CD4-positive, alpha-beta T cell treated with Interleukin-15 for 1 hour (primary cell): ENCODE results near the gene ZNF823.
A peak's percentile ranks its signal among the peaks of the same experiment; 100 is the strongest.

Source experiments
- DNase-seq: peaks from one replicate; pipeline ENCODE4 v3.0.0-alpha.2; 2020

ZNF823 gene

GRCh38 chr19:11736696-11737095 lies 2.0 kb downstream of the ZNF823 start:
- peak; percentile 20 for DNase-seq

- no peak for DNase-seq
Measured at GRCh38 chr19:11735375-11735774, 3.4 kb downstream of the ZNF823 start.

- no peak for DNase-seq
Measured at GRCh38 chr19:11729586-11729985, 9.2 kb downstream of the ZNF823 start.

- DNase-seq: no peak
Measured at GRCh38 chr19:11722414-11722813, 16.3 kb downstream of the ZNF823 start.

GRCh38 chr19:11721681-11722080 lies 17.1 kb downstream of the ZNF823 start:
- DNase-seq: no peak

GRCh38 chr19:11710313-11710712 lies 28.4 kb downstream of the ZNF823 start:
- no peak for DNase-seq

- DNase-seq: no peak
Measured at GRCh38 chr19:11708457-11708856, 30.3 kb downstream of the ZNF823 start.

GRCh38 chr19:11705474-11705873 lies 33.3 kb downstream of the ZNF823 start:
- no peak for DNase-seq

- DNase-seq: no peak
Measured at GRCh38 chr19:11704626-11705025, 34.1 kb downstream of the ZNF823 start.

- no peak for DNase-seq
Measured at GRCh38 chr19:11699931-11700794, 38.6 kb downstream of the ZNF823 start.

GRCh38 chr19:11698231-11698630 lies 40.5 kb downstream of the ZNF823 start:
- DNase-seq: no peak

GRCh38 chr19:11697284-11697855 lies 41.4 kb downstream of the ZNF823 start:
- DNase-seq: no peak

GRCh38 chr19:11694533-11695439 lies 44.0 kb downstream of the ZNF823 start:
- peak; percentile 85 for DNase-seq

GRCh38 chr19:11693505-11694499 lies 44.9 kb downstream of the ZNF823 start:
- no peak for DNase-seq

GRCh38 chr19:11692127-11692790 lies 46.5 kb downstream of the ZNF823 start:
- no peak for DNase-seq

GRCh38 chr19:11685676-11686650 lies 52.8 kb downstream of the ZNF823 start:
- DNase-seq: no peak

- DNase-seq: no peak
Measured at GRCh38 chr19:11684987-11685675, 53.6 kb downstream of the ZNF823 start.

GRCh38 chr19:11680689-11681302 lies 58.0 kb downstream of the ZNF823 start:
- DNase-seq: no peak

- DNase-seq: no peak
Measured at GRCh38 chr19:11678504-11678903, 60.2 kb downstream of the ZNF823 start.
